Right lobe of liver (tissue), 4 donors: ENCODE results near the gene ERMP1.

ENCODE experiments used
- POLR2A ChIP-seq: fragments of 450-650 bp; IDR thresholded peaks from one replicate; pipeline ENCODE4 v1.6.1; 2017; ENCODE audit warnings: antibody characterized with exemption, mild to moderate bottlenecking
- TF ChIP-seq, protein P1 (sequence below), 4 donors: fragments of 200-600 bp in 3 of 4; fragments of 450-650 bp in 1 of 4; IDR thresholded peaks; one replicate each; pipeline versions ENCODE4 v1.5.1 to v1.8.0; 2016 to 2022; ENCODE audit warnings: antibody characterized with exemption in 4 of 4, mild to moderate bottlenecking in 2 of 4
- donor health status: DM: no; HTN: no; CAD: no.
- donor health status: DM: no; HTN: no; CAD: no.
- donor health status: DM: no; HTN: yes; CAD: no.

DNA sequence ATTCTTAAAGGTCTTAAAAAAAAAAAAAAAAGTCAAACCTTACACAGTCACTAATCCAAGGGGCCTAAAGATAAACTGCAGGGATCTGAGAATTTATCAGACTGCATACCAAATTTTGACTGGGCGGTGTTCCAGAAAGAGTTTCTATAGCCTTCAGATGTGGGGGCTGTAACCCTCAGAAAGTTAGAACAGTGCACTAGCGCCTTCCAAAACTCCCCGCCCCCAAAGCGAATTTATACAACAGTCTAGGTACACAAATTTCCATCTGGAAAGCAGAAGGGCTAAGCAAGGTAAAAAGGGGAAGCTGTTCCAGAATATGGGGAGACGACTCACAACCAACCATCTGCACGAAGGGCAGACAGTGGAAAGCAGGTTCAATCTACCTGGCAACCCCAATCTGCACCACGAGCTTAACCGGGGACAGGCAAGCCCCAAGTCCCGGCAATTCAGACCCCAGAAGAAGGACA, 813 bp downstream of the ERMP1 start:
- no peak for TF ChIP-seq POLR2A
- TF ChIP-seq, protein P1, sequence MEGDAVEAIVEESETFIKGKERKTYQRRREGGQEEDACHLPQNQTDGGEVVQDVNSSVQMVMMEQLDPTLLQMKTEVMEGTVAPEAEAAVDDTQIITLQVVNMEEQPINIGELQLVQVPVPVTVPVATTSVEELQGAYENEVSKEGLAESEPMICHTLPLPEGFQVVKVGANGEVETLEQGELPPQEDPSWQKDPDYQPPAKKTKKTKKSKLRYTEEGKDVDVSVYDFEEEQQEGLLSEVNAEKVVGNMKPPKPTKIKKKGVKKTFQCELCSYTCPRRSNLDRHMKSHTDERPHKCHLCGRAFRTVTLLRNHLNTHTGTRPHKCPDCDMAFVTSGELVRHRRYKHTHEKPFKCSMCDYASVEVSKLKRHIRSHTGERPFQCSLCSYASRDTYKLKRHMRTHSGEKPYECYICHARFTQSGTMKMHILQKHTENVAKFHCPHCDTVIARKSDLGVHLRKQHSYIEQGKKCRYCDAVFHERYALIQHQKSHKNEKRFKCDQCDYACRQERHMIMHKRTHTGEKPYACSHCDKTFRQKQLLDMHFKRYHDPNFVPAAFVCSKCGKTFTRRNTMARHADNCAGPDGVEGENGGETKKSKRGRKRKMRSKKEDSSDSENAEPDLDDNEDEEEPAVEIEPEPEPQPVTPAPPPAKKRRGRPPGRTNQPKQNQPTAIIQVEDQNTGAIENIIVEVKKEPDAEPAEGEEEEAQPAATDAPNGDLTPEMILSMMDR (IDR thresholded peaks at IDR 0.05): no peak
